Measurements from ENCODE around the gene ZP4. TPM values are rescaled to one million over a fixed set of nuclear protein-coding genes. Genes with fewer than 3 reads are reported as not detected.
A peak's percentile ranks its signal among the peaks of the same experiment; 100 is the strongest.

ZP4 gene
- total and polyA plus RNA-seq, 9 of the 15 experiments (the other 6 are each of a cell fraction or from before 2014, with no cell fraction given): not detected

DNA sequence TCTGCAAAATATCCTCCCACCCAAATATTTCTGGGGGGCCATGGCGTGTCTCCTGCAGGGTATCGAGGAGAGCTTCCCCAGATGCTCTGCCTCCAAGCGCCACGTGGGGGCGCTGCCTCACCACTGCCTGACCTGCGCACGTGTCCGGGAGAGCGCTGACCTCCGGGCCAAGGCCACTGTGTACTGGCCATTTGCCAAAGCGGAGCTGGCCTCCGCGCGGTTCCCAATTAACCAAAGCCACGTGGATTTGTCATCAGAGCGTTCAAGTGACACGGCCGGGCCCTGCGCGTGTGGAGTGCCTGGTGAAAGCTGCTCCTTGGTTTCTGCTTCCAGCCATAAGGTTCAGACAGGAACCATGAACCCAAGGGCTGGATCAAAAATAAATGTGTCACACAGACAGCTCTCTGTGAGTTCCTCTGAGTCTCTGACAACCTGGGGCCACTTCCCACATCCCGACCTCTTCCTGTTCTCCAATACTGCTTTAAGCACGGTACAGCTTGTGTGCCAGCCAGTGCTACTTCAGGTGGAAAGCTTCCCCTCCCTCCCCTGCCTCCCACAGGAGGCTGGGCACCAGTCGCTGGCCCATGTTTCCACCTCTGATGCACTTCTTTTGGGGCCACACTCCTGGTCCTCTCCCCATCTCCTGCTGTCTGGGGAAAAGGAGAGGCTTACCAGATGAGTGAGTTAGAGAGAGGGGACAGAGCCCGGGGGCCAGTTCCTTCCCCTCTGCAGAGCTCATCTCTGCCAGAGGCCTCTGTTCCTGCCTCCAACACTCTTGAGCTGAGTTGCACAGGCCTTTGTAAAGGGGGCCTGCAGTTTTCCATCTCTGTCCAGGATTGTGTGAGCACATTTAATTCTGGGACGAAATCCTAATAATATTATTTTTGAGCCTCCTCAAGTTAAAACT, 26.1 kb downstream of the ZP4 start:
- no peaks in the 10 kb centered on the region for H3K27me3 ChIP-seq (ENCODE audit: control insufficient read depth in 2 of 2, insufficient read depth in 2 of 2, low read length in 2 of 2)
- H4K20me1 ChIP-seq (replicated peaks; ENCODE audit: control insufficient read depth, insufficient read depth, low read length): no peaks in the 10 kb centered on the region
- FAIRE-seq (no peak), ATAC-seq (peak; percentile 89), DNase-seq (ENCODE audit: extremely low read depth in 1 of 4, low spot score in 3 of 4) (peak; percentile 45 to 66 (median 61))
- H3K4me1 ChIP-seq (replicated peaks in 1 of 2; ENCODE audit: control insufficient read depth in 2 of 2, insufficient read depth in 2 of 2, low read length in 2 of 2): peaks cover 0 to 3% of the 10 kb centered on the region in 2 experiments; a peak in 1 of 5 replicates
- H3K79me2 ChIP-seq (ENCODE audit: control insufficient read depth, insufficient read depth, low read length): no peaks in the 10 kb centered on the region
- WGBS (ENCODE audit: insufficient coverage, low coverage, missing lambda C conversion rate): 8% methylated on average over 25 of the region's 25 CpGs
- H2AFZ ChIP-seq (ENCODE audit: low read depth, low read length): peak overlapping the region; percentile 44; the same call in 1 of the 2 replicates
- H3K4me2 ChIP-seq (ENCODE audit: insufficient read depth, low read length): no peak overlapping the region
- H3K27ac ChIP-seq (ENCODE audit: extremely low read depth, low read depth, low read length): no peak overlapping the region
- no TSS peak for BruUV-seq (replicated peaks)
- no peak overlapping the region for H3K4me3 ChIP-seq
- no peaks in the 10 kb centered on the region; the same call in 1 of the 2 replicates for H3K9me3 ChIP-seq (replicated peaks; ENCODE audit: control insufficient read depth, insufficient read depth, low read depth, low read length)
- H3K36me3 ChIP-seq (ENCODE audit: control insufficient read depth, insufficient read depth, low read length): no peaks in the 10 kb centered on the region
- no peaks in the 10 kb centered on the region for H3K9me1 ChIP-seq (ENCODE audit: control insufficient read depth, insufficient read depth, low read length)
- intact Hi-C loops (cut with micrococcal nuclease) (loop anchor here (2.0 kb wide), 1 partner anchor 74 kb away; no protein-coding TSS in a partner anchor), in situ Hi-C loops (cut with MboI) (no loop called here)
- ChIA-PET POLR2A (interaction anchor here (0.6 to 0.7 kb wide), 2 partner anchors 1287 to 1922 kb away, joined by 3 read pairs; no protein-coding TSS in a partner anchor), CTCF (ENCODE audit: low intra/inter-chr PET ratio) (no interaction called here)
- H3K9ac ChIP-seq (ENCODE audit: insufficient read depth in 1 of 2, low read depth in 2 of 2, low read length in 2 of 2): no peak overlapping the region
- TF ChIP-seq NCOA2 (IDR thresholded peaks at IDR 0.05; ENCODE audit: partially characterized antibody in 2 of 2) (no peak), BRF2 (IDR thresholded peaks at IDR 0.05; ENCODE audit: borderline replicate concordance, insufficient read depth, insufficient read length) (no peak), TOE1 (IDR thresholded peaks at IDR 0.05; ENCODE audit: borderline replicate concordance) (no peak), TOE1 (CRISPR knock-in tag; IDR thresholded peaks at IDR 0.05; ENCODE audit: borderline replicate concordance, low read depth) (no peak), RB1 (IDR thresholded peaks at IDR 0.05; ENCODE audit: low read depth) (0 out of 2 replicates have a peak, but pooled peaks have one; percentile 24), RAD21 (CRISPR knock-in tag; conservative IDR thresholded peaks at IDR 0.05 in 1 of 2, IDR thresholded peaks at IDR 0.05 in 1 of 2) (peak; percentile 75 to 78), CBX1 (IDR thresholded peaks at IDR 0.05; ENCODE audit: low read depth) (peak; percentile 65; the same call in 1 of the 2 replicates), NCOA4 (IDR thresholded peaks at IDR 0.05; ENCODE audit: partially characterized antibody) (no peak), XRCC4 (IDR thresholded peaks at IDR 0.05; ENCODE audit: extremely low read depth, insufficient read depth, insufficient read length) (no peak), NRF1 (conservative IDR thresholded peaks at IDR 0.05 in 1 of 2, IDR thresholded peaks at IDR 0.05 in 1 of 2) (peak in 1 of 2 experiments; percentile 39; a peak in 1 of 4 replicates), NR2C2 (CRISPR knock-in tag; IDR thresholded peaks at IDR 0.05) (no peak), NR2C2 (tag; IDR thresholded peaks at IDR 0.05) (peak; percentile 36; the same call in 1 of the 2 replicates), BHLHE40 (IDR thresholded peaks at IDR 0.05; ENCODE audit: low read length) (peak; percentile 95), ZNF436 (CRISPR knock-in tag; IDR thresholded peaks at IDR 0.05) (no peak), SMC3 (conservative IDR thresholded peaks at IDR 0.05; ENCODE audit: insufficient read depth, low read depth, low read length) (peak; percentile 62; the same call in 1 of the 2 replicates)
- TF ChIP-seq, protein P1, sequence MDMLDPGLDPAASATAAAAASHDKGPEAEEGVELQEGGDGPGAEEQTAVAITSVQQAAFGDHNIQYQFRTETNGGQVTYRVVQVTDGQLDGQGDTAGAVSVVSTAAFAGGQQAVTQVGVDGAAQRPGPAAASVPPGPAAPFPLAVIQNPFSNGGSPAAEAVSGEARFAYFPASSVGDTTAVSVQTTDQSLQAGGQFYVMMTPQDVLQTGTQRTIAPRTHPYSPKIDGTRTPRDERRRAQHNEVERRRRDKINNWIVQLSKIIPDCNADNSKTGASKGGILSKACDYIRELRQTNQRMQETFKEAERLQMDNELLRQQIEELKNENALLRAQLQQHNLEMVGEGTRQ (CRISPR knock-in tag; IDR thresholded peaks at IDR 0.05): peak; percentile 65
- TF ChIP-seq, protein P2, sequence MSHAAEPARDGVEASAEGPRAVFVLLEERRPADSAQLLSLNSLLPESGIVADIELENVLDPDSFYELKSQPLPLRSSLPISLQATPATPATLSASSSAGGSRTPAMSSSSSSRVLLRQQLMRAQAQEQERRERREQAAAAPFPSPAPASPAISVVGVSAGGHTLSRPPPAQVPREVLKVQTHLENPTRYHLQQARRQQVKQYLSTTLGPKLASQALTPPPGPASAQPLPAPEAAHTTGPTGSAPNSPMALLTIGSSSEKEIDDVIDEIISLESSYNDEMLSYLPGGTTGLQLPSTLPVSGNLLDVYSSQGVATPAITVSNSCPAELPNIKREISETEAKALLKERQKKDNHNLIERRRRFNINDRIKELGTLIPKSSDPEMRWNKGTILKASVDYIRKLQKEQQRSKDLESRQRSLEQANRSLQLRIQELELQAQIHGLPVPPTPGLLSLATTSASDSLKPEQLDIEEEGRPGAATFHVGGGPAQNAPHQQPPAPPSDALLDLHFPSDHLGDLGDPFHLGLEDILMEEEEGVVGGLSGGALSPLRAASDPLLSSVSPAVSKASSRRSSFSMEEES (CRISPR knock-in tag; IDR thresholded peaks at IDR 0.05): no peak

Data from K562 (cell line).